Measurements from ENCODE around the gene PARVA. TPM values are rescaled to one million over a fixed set of nuclear protein-coding genes. Genes with fewer than 3 reads are reported as not detected.

Gene PARVA
- total RNA-seq, 1 experiment from 2014 or later, result 18.1 TPM

DNA sequence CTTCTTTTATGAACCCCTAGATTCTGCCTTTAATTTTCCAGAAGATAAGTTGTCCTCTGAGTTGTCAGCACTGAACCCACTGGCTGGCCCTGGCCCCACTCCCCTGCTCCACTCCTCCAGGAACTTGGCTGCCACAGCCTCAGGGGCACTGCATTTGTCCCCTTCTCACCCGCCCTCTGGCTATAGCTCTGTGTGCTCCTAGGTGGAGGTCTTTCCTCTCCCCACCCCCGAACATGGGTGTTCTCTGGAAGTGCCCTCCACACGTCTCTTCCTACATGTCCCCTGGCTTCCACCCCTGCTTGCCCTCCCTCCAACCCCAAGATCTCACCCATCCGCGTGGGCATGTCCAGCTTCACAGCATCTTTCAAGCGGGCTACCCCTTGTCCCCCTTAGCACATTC lies 159.2 kb downstream of the PARVA start:
- Histone ChIP-seq H4K8ac (replicated peaks; ENCODE audit: insufficient read length, low read depth, low read length) (no peak overlapping the region), H2BK15ac (ENCODE audit: low read depth, low read length) (no peak overlapping the region), H2BK5ac (ENCODE audit: insufficient read length, low read length) (no peak overlapping the region), H2AK5ac (ENCODE audit: insufficient read length, low read length) (no peak overlapping the region), H3K79me2 (ENCODE audit: insufficient read depth, low read length) (no peaks in the 10 kb centered on the region), H3K9ac (ENCODE audit: extremely low read depth, insufficient read length, low read length) (no peak overlapping the region), H3K27me3 (ENCODE audit: insufficient read depth, low read length) (no peaks in the 10 kb centered on the region), H2AFZ (ENCODE audit: low read length) (no peak overlapping the region), H4K5ac (ENCODE audit: insufficient read length, low read depth, low read length) (no peak overlapping the region), H3K79me1 (ENCODE audit: insufficient read depth, low read depth, low read length, poor library complexity, severe bottlenecking) (no peaks in the 10 kb centered on the region), H4K20me1 (ENCODE audit: control insufficient read depth, insufficient read depth, insufficient read length) (no peaks in the 10 kb centered on the region), H3K4me2 (ENCODE audit: insufficient read depth, insufficient read length, low read length) (no peak overlapping the region), H3K23ac (ENCODE audit: insufficient read length, low read depth, low read length) (no peak overlapping the region), H3K23me2 (ENCODE audit: insufficient read length, low read depth, low read length, poor library complexity, severe bottlenecking) (no peaks in the 10 kb centered on the region), H3K27ac (ENCODE audit: insufficient read length, low read depth, low read length) (no peak overlapping the region), H2BK12ac (ENCODE audit: insufficient read length, low read depth, low read length) (no peak overlapping the region), H2BK20ac (ENCODE audit: low read depth, low read length, poor library complexity, severe bottlenecking) (no peak overlapping the region), H3K14ac (ENCODE audit: insufficient read depth, low read length) (no peak overlapping the region), H3K4ac (ENCODE audit: low read depth, low read length) (no peak overlapping the region), H3T11ph (ENCODE audit: low read length) (no peak overlapping the region), H3K4me1 (ENCODE audit: insufficient read depth, low read length) (no peaks in the 10 kb centered on the region), H3K9me3 (ENCODE audit: control insufficient read depth, low read depth, low read length) (no peaks in the 10 kb centered on the region), H3K56ac (ENCODE audit: insufficient read length, low read depth, low read length) (no peak overlapping the region), H4K91ac (ENCODE audit: insufficient read length, low read depth, low read length) (no peak overlapping the region), H2BK120ac (ENCODE audit: low read depth, low read length, poor library complexity, severe bottlenecking) (no peak overlapping the region), H3K18ac (ENCODE audit: insufficient read length, low read depth, low read length) (no peak overlapping the region)
- H3K9me3 Mint-ChIP-seq, result no peaks in the 10 kb centered on the region
- H3K4me1 Mint-ChIP-seq, result peaks cover 0 to 8% of the 10 kb centered on the region in 2 experiments; a peak in 2 of 4 replicates
- no peak for DNase-seq
- no peaks in the 10 kb centered on the region for H3K36me3 Mint-ChIP-seq (ENCODE audit: insufficient read depth in 1 of 3, low read depth in 3 of 3)
- no CpG with 5 or more reads among the region's 6 CpGs for WGBS (ENCODE audit: extremely low coverage, insufficient read length, low lambda C conversion rate)
- peaks cover 10% of the 10 kb centered on the region for H3K27me3 Mint-ChIP-seq (ENCODE audit: low read depth)
- TF ChIP-seq, protein P1, sequence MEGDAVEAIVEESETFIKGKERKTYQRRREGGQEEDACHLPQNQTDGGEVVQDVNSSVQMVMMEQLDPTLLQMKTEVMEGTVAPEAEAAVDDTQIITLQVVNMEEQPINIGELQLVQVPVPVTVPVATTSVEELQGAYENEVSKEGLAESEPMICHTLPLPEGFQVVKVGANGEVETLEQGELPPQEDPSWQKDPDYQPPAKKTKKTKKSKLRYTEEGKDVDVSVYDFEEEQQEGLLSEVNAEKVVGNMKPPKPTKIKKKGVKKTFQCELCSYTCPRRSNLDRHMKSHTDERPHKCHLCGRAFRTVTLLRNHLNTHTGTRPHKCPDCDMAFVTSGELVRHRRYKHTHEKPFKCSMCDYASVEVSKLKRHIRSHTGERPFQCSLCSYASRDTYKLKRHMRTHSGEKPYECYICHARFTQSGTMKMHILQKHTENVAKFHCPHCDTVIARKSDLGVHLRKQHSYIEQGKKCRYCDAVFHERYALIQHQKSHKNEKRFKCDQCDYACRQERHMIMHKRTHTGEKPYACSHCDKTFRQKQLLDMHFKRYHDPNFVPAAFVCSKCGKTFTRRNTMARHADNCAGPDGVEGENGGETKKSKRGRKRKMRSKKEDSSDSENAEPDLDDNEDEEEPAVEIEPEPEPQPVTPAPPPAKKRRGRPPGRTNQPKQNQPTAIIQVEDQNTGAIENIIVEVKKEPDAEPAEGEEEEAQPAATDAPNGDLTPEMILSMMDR (conservative IDR thresholded peaks at IDR 0.05), result no peak
- no peak overlapping the region for H3K4me3 Mint-ChIP-seq
- H3K27ac Mint-ChIP-seq, result no peak overlapping the region
